ENCODE data around the gene KCTD15.

DNA sequence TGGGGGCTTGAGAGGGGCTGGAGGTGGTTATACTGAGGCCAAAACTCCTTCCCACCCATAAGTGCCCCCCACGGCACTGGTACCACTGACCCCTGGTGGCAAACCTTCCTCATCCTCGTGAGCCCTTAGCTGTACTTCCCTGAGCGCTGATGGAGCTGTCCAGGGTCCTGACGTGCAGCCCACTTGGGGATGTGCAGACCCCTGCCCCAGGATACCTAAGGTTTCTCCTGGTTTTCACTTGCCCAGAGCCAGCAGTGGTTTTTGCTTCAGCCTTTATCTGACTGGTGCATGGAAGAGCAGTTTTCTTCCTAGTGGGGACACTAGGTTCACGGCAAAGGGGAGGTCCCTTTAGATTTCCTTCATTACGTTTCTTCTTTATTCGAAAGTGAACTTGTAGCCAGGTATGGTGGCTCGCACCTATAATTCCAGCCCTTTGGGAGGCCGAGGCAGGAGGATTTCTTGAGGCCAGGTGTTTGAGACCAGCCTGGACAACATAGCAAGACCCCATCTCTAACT, 28.7 kb upstream of the KCTD15 start:
- TF ChIP-seq CTCF (IDR thresholded peaks at IDR 0.05) (no peak), POLR2A (IDR thresholded peaks at IDR 0.05) (no peak)
